DLD1 (cell line): ENCODE results near the gene FGB.
"Not testable (repeated sequence)": the region's sequence is repeated elsewhere in the genome, so short reads cannot be mapped to it uniquely, and the experiment has no call there.

Experiments used
- in situ Hi-C: cut with HindIII; loops from 2 replicates; pipeline ENCODE4 v1.10.0; 2017; ENCODE audit warnings: low sequenced_read_pairs

Gene FGB

DNA sequence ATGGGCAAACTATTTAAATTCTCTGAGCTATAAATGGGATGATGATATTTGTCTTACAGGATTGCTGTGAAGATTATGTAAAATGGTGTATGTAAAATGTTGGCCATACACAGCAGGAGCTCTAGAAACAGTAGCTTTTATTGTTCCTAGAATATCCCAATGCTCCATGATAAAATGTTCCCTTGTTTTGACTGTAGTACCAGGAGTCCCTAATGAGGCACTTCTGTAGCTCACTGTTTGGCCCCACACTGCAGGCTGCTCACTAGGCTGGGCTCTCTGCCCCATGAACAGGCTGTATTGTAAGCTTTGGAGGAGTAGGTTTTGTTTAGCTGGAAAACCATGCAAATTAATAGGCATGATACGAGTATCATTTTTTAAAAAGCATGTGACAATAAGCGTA, 31.1 kb downstream of the FGB start:
- in situ Hi-C loops: no loop called here

DNA sequence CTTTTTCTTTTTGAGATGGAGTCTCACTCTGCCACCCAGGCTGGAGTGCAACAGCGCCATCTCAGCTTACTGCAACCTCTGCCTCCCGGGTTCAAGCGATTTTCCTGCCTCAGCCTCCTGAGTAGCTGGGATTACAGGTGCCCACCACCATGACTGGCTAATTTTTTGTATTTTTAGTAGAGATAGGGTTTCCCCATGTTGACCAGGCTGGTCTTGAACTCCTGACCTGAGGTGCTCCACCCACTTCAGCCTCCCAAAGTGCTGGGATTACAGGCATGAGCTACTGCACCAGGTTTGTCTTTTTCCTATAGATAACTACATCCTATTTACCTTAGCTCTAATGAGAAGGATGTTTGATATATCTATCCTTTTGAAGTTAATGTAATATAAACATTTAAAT, 31.5 kb downstream of the FGB start:
- in situ Hi-C loops: not testable (repeated sequence)

DNA sequence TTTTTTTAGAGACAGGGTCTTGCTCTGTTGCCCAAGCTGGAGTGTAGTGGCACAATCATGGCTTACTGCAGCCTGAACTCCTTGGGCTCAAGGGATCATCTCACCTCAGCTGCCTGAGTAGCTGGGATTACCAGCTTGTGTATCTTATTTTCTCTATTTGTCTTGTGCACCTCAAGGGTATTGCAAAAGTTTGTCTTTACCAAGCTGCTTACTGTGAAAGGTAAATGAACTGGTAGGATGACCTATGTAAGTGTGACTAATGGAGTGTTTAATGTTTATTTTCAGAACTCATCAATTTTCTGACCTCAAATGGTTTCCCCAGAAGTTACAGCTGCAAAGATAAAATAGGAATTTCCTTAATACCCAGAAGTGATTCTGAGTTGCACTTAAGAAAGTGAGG, 33.0 kb downstream of the FGB start:
- in situ Hi-C loops: no loop called here

DNA sequence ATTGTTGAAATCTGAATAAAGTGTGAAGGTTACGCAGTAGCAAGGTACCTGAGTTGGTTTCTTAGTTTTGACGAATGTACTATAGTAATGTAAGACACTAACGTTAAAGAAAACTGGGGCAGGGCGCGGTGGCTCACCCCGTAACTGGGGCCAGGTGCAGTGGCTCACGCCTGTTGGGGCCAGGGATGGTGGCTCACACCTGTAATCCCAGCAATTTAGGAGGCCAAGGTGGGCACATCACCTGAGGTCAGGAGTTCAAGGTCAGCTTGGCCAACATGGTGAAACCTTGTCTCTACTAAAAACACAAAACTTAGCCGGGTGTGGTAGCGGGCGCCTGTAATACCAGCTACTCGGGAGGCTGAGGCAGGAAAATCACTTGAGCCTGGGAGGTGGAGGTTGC, 34.5 kb downstream of the FGB start:
- in situ Hi-C loops: not testable (repeated sequence)

DNA sequence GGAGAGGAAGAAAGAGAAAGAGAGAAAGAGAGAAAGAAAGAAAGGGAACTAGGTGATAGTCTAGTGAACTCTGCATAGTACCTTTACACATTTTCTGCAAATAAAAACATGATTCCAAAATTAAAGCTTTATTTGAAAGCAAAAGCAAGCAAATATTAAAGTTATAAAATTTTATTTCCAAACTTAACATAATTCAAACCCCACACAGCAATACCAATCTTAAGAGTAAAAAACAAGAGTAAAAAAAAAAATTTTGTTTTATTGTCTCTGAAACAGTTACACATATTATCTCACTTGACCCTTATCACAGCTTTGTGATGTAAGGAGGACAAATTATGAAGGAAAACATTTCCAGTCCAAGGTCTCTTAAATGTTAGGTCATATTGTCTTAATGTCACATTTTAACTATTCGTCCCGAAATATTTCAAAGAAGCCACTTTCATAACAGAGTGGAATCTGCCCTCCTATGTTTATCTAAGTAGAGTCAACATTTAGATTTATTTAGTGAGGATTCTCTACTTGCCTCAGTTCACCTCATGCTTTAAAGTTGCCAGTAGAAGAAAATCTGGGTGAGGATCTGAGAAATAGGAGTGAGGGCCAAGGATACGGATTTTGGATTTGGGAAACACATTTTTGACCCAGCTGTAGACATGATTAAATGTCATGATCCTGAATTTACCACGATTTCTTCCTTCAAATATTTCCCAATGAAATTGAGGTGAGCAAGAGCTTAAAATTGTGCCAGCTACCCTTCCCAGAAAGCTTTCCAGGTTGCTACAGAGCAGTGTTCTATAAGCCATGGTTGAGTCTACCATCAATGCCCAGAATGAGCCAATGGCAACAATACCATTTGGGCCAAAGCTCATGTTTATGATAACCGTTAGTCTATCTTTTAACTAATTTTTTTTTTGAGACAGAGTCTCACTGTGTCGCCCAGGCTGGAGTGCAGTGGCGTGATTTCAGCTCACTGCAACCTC, 35.3 kb downstream of the FGB start:
- in situ Hi-C loops: no loop called here

DNA sequence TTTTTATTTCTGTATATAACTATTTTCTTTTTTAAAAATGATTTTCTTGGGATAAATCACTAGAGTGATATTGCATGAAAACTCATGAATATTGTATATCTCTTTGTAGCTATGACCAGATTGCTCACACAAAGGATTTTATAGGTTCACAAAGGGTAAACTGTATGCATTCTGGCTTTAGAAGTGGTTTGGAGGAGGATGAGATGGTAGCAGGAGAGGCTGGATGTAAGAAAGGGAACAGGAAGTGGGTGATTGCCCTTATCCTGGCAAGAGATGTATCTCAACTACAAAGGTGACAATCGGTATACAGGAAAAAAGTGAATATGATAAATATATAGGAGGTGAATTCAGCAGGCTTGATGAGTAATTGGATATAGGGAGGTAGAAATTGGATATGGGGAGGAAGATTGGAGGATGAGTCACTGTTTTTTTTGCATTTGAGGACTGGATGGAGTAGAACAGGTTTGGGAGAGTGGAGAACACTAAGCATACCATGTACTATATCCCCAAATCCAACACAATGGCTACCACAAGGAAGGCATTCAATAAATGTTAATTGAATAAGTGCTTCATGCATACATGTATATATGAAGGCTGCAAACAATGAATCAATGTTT, 39.7 kb downstream of the FGB start:
- in situ Hi-C loops: no loop called here

DNA sequence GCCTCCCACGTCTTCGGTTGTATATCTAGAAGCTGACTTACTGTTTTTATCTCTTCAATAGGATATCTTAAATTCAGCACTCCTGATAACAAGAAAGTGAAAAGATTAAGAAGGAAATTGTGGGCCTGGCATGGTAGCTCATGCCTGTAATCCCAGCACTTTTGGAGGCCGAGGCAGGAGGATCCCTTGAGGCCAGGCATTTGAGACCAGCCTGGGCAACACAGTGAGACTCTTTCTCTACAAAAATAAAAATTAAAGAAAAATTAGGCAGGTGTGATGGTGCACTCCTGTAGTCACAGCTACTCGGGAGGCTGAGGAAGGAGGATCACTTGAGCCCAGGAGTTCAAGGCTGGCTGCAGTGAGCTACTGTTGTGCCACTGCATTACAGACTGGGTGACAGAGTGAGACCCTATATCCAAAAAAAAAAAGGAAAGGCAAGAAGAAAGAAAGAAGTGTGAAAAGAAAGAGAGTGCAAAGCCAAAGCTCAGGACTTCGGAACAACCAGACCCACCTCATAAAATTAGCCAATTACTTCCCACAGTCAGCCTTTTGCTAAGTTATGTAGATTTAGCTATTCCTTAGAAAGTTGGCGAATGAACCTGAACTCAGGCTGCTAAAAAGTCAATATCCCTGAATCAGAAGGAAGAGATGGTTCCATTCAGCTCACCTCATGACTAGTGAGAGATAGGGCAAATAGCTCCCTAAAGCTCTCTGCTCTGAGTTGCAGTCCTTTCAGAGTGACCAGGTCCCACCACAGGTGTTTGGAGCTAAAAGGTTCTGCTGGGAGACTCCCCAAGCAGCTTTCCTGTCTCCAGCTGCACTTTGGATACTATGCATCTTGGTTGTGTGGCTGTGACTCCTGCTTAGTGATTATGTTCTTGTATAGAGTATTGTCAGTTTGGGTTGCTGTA, 40.5 kb downstream of the FGB start:
- in situ Hi-C loops: no loop called here

DNA sequence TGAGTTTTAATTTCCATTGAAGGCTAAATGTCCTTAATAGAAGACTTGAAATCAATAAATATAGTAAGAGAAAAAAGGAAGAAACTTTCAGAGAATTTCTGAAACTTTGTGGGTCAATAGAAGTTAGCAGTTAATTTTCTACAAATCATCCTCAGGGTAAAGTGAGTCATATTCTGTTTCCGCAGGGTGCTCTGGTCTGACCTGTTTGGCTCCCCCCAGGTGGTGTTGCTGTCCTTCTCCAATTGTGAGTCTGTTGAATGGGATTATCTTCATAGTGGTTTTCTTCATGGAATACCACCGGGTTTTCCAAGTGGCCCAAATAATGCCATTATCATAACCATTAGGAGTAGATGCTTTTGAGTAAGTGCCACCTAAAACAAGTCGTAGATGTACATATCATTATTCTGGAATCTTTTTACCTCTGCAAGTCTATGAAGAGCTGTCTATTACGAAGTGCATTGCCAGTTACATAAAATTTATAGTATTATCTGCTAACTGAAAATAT, 41.9 kb downstream of the FGB start:
- in situ Hi-C loops: no loop called here

DNA sequence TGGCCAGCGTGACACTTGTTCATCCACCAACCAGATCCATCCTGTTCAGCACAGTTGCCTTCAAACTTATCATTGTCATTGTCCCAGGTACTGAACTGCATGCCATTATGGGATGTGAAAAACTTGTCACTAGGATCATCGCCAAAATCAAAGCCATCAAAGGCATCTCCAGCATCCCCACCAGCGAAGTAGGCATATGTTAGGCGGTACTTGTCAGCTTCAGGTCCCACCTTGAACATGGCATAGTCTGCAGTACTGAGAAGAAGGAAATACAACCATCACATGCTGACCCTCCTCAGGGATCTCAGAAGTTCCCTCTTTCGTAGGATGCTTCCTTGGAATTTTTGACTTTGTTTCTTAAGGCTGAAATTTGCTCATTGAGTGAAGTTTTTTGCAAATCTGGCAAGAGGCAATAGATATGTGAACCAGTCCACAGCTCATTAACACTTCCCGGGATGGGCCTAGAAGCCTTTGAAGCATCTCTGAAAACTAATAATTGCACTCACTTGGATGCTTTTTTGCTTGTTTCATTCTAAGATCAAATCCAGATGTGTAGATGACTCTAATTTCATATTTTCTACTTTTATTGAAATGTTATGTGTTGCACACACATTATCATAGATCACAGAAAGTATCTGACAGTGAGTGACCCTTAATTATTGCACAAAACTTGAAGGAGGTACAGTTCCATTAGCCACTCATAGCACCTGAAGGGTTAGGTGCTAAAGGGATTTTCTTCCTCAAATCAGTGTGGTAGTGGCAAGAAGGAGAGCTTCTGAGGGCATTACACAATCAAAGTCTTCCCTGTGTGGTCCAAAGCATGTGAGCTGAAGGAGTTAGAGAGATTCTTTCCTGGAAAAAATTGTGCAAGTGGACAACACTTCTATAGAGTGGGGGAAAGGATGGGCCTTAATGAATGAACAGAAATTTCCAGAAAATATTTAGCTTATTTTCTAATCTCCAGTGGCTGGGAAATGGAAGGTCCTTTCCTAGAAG, 44.2 kb downstream of the FGB start:
- in situ Hi-C loops: no loop called here

DNA sequence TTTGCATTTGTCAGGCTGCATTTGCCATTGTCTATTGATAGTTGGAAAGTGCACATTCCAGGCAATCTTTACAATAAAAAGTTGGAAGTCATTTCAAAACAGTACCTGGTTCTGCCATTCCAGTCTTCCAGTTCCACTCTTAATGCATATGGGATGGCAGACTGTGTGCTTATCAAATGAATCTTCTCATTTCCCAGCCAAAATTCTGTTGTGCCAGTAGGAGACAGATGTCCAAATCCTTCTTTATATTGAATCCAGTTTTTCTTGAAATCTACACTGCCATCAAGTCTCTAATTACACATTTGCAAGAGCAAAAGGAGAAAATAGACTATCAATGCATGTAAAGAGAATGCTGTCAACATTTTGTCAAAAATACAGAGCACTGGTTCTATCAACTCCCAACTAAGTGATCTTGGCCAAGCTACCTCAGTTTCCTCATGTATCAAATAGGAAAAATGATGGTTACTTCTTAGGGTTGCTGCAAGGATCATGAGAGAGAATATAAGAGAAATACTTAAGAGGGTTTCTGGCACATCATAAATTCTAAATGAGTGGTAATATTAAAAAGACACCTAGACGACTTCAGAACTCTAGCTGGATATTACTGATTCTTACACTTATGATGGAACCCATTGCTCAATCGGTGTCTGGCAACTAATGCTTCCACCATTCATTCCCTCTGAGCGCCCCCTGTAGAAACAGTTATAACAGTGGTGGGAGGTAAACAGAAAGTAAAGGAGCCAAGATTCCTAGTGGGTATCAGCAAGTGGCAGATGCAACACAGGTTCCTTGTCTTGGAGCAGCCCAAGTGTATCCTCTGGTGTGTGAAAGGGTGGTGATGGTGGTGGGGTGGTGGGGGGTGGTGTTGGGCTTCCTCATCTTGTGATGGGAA, 45.8 kb downstream of the FGB start:
- in situ Hi-C loops: no loop called here

DNA sequence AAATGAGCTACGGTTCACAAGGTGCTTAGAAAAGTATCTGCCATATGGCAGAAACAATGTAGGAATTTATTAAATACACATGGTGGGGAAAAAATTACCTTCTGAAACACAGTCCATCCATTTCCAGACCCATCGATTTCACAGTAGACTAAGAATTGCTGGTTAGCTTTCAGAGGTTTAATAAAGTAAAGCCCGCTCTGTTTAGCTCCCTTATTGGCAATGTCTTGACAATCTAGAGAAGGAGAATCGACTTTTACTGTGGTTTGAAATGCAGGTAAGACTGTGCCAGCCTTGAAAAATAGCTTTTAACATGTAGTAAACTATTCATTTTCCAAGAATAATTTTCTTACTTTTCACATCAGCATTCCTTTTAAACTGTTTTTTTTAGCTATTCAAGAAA, 46.7 kb downstream of the FGB start:
- in situ Hi-C loops: no loop called here

DNA sequence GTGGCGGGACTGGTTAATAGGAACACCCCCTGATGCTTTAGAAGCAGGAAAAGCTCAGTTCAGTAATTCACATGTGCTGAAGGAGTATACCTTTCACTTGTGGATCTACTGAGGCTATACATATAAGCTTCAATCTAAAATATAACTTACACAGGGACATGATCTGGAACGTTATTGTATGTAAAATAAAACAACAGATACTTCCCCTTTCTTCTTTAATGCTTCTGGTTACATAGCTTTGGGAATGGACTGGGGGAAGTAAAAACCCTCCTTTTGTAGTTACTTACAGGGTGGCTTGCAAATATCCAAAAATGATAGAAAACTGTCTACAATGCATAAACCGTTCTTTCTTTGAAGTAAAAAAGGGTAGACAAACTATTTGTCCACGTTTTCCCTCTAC, 47.8 kb downstream of the FGB start:
- in situ Hi-C loops: loop anchor here (10.0 kb wide), 1 partner anchor 56 kb away; the partner anchor contains the start of gene PLRG1

DNA sequence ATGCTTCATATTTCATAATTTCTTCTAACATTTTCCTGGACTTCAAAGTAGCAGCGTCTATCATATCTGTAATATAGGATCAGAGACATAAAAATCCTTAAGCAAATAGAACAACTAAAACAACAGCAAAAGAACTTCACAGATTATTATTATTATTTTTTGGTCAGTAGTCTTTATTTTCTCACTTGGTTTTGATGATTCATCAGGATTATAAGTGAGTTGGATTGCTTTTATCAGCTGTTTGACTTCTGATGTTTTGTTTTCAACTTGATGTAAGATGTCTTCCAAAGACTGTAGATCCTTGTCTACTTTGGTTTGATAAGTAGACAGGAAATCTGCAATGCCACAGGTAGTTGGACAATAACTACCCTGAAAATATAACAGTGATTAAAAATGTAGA, 49.0 kb downstream of the FGB start:
- in situ Hi-C loops: loop anchor here (10.0 kb wide), 1 partner anchor 57 kb away; the partner anchor contains the start of gene PLRG1

DNA sequence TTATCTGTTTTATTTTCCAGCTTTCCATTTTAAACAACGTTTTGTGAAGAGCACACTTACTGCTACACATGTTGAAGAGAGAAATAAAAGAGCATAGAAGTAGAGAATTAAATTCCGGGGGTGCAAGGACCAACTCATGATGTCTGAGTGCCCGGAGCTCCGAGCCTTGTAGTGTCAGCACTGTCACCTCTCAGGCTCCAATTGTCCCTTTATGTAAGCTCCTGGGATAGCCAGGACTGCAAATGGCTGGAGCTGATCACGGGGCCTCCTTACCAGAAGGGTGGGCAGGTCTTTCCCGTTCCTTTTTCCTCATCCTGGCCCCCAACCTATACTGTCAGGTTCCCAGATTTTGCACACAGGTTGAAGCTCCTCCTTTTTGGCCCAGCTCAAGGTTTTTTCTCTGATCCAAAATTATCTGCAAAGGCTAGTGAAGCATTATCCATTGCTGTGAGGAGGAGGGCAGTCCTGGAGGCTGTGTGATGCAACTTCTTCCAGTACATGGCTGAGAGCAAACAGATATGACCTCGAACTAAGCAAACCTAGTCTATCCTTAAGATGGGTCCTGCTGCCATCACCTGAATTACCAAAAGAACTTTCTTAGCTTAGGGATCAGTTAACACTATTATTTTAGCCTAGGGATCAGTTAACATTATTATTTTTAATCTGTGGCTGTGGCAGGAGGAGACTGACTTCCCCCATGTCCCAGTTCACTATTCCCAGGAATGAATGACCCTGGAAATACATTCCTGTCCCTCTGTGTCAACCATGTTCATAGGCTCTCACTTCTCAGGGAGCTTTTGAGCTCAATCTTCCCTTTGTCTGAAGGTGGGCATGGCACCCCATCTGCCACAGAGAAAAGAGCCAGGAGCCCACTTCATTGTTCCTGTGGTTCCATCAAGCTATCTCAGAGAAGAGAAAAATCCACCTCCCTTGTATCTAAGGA, 49.9 kb downstream of the FGB start, which contains the start of gene FGG:
Gene FGG, minus strand, starts transcription at position 185 of the 943 bp plus-strand sequence. Its CDS starts 47 bp downstream, at position 138.
- in situ Hi-C loops: loop anchor here (10.0 kb wide), 1 partner anchor 58 kb away; the partner anchor contains the start of gene PLRG1

DNA sequence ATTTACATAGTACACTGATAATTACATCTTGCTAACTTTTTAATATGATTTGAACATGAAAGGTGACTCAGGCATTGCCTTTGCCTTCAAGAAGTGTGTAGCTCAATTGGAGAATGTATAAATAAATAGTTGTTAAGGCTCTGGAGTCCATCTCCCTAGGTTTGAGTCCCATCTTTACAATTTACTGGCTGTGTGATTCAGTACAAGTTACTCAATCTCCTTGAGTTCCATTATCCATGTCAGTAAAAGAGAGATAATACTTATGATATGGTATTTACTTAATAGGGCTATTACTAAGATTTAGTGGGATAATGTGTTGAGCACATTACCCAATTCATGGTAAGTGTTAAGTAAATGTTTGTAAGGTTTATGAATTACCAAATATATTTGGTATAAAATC, 51.5 kb downstream of the FGB start:
- in situ Hi-C loops: loop anchor here (10.0 kb wide), 1 partner anchor 60 kb away; the partner anchor contains the start of gene PLRG1

DNA sequence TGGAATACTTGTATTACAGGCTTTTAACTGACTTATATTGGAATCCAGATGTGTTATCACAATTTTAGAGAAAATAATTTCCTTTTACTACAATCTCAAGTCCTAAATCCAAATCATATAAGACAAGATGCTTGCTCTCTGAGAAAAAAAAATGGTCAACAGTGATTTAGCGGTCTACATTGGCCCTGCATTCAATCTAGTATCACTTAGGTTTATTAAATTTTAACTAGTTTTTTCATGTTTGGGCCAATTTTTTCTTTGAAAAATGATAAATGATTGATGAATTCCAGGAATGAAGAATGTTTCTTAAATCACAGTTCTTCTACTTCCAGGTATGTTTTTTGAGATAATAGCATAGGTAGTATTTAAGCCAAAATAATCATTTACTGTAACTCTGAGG, 52.4 kb downstream of the FGB start:
- in situ Hi-C loops: loop anchor here (10.0 kb wide), 1 partner anchor 60 kb away; the partner anchor contains the start of gene PLRG1

DNA sequence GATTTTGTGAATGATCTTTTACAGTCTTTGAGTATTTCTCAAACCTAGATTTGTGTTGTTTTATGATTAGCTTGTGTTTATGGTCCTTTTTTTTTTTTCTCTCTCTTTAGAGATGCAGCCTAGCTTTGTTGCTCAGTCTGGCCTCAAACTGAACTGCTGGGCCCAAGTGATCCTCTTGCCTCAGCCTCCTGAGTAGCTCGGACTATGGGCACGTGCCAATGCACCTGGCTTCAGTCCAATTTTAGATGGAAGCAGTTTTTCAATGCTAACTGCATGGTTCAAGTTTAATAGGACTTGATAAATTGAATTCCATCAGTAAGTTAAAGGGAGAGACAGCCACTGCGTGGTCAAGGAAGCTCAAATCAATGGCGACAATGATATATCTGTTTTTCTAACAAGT, 53.5 kb downstream of the FGB start:
- in situ Hi-C loops: loop anchor here (10.0 kb wide), 1 partner anchor 61 kb away; the partner anchor contains the start of gene PLRG1
